HG02798 (cell line): Measurements from ENCODE around the gene SUN3.
"Not testable (repeated sequence)": the region's sequence is repeated elsewhere in the genome, so short reads cannot be mapped to it uniquely, and the experiment has no call there.

Experiments used
- ATAC-seq: cut with Tn5 transposase; IDR thresholded peaks from one replicate; pipeline ENCODE4 v1.9.1; 2021; ENCODE audit warnings: mild to moderate bottlenecking; ENCODE audit not compliant: unreplicated experiment, poor library complexity

SUN3 gene

DNA sequence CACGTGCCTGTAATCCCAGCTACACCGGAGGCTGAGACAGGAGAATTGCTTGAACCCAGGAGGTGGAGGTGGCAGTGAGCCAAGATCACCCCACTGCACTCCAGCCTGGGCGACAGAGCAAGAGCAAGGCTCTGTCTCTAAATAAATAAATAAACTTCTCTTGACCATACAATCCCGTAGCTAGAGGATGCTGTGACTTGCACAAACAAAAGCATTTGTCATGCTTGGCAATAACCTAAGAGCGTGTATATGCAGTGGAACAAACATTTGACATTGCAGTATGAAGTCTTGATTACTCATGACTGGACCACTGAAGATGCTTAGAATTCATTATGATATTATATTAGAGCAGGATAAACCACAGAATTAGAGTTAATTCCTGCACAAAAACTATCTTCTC is 5.0 kb upstream of the SUN3 start:
- ATAC-seq, result no peak

DNA sequence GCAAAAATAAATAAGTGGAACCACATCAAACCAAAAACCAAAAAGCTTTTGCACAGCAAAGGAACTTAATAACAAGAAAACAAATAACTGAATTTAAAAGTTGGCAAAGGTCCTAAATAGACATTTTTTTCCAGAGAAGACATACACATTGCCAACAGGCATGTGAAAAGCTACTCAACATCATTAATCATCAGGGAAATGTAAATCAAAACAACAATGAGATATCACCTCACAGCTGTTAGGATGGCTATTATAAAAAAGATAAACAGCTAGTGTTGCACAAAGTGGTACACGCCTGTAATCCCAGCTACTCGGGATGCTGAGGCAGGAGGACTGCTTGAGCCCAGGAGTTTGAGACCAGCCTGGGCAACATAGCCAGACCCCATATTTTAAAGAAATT is 2.2 kb upstream of the SUN3 start:
- no peak for ATAC-seq

DNA sequence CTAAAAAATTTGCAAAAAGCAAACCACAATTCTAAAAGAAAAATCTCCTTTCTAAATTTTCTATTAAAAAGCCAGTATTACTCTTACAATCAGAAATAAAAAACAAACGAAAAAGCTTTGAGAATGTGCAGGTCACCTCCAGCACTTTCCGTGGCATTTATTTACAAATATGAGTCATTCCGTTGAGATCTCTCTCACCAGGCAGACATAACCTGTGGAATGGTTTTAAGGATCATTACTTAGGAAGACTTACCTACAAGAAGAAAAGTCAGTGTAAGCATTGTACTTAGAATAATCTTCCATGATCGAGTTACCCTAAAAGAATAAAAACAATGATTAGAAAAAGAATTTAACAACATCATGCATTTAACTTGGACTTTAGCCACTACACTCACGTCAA is 3.3 kb downstream of the SUN3 start:
- no peak for ATAC-seq

DNA sequence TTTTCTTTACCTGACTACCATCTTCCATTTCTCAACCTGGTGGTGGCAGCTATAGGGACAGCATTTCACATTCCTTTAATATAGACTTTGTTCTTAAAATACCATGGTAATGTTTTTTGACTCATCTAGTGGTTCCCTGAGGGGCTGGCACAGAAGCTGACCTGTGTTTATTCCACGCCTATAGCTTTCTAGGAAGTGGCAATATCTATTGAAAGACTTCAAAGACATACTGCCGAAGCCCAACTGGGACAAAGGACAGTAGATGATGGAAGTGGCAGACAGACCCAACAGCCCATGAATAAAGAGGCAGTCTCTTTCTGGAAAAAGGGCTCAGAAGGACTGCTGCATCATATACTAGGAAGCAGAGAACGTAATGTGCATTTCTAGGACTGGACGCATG is 11.2 kb downstream of the SUN3 start:
- no peak for ATAC-seq

DNA sequence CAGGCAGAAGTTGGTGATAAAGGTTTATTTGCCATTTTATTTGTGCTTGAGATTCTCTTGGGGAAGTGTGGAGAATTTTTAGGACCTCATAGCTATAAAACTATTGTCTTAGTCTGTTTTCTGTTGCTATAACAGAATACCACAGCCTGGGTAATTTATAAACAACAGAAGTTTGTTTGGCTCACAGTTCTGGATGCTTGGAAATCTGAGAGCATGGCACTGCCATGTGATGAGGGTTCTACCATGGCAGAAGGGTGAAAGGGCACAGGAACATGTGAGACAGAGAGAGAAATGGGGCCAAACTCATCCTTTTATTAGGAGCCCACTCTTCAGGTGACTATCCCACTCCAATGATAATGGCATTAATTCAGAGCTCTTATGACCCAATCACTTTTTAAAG is 12.3 kb downstream of the SUN3 start:
- ATAC-seq, result no peak

DNA sequence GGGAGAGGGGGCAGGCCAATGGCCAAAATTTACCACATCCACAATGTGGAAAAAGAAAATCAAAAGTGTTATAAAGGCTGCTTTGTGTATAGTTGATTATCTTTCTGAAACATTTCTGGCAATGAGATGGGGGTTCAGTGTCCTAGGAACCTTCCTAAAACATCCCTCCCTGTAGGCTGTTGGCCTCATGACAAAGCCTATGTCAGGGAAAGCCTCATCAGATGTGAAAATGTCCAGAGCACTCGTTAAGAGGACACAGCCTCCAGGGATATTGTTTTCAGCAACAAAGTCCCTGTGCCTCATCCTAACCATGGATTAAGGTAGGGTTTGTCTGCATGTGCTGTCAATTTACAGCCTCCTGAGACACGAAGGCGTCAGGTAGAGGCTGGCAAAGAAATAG is 17.0 kb downstream of the SUN3 start:
- ATAC-seq, result no peak

DNA sequence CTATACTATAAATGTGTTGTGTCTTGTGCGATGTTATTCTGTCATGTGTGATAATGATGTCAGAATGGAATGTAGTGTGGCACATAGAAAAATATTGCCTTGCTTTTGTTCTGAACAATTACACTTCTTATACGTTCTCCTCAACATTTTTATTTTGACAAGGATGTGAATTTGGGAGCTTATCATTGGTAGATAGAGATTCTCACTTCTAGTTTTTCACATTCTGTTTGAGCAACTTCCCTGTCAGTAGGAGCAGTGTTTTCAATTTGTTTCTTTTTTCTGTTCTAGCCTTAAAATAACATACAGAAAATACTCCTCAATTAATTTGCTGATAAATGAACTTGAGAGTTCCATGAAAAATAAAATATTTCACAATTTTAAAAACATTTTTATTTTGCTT is 17.6 kb downstream of the SUN3 start:
- ATAC-seq, result no peak

DNA sequence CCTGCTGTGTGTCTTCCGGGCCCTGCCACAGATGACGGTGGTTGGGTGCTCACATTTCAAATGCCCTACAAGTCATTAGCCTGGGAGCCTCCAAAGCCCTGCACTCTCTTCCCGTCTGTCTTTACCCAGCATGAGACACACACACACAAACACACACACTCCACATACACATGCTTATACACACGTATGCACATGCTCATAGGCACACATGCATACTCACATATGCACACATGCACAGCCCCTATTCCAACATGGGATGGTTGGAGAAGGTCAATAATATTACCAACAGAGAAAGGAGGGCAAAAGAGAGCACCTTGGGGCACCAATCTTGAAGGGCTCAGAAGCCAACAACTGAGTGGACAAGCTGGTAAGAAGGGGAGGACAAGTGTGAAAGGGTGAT is 19.0 kb downstream of the SUN3 start:
- ATAC-seq, result no peak

DNA sequence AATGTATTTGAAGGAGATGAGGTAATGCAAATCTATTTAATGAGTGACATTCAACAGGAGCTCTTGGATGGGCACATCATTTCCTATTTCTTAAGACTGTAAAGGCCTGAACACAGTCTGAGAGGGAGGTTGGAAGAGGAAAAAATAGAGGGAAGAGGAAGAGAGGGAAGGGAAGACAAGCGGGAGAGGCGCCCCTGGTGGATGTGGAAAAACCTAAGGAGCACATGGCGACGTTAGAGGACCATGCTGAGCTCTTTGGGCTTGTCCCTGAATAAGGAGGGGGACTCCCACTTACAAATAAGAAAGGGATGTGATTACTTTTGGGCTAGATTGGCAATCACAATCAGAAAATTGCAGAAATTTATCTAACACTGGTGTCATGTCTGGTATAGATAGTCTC is 19.6 kb downstream of the SUN3 start:
- no peak for ATAC-seq

DNA sequence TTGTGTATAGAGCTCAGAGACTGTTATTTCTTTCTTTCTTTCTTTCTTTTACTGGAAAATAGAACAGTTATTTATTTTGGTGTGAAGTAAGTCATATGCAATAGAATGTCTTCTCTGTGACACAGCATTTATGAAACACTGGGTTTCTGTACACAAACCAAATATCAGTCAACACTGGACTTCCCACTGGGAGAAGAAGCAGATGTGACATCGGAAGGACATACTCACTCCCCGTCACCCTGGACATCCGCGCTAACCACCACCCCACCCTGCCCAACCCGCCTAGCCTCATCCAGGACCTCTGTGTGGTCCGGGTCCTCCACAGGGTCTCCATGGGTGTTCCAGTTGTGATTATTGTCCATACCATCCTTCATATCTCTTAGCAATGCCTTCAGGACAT is 22.0 kb downstream of the SUN3 start:
- no peak for ATAC-seq

DNA sequence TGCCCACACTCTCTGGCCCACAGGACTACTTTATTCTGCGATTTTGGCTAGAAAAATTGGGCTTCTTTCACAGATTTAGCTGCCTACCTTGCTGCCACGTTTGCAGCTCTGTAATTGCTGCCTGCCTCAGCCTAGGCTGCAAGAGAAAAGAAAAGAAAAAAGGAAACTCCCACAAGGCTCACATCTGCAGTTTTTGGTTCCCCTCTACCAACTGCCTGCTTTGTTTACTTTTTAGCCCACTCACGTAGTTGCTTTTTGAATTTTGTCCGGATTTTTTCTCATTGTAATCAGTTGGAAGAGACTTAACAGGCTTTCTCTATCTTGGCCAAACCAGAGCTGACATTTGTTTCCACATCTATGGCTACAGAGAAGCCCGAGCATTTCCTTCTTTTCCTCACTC is 24.3 kb downstream of the SUN3 start:
- peak; percentile 70 for ATAC-seq

DNA sequence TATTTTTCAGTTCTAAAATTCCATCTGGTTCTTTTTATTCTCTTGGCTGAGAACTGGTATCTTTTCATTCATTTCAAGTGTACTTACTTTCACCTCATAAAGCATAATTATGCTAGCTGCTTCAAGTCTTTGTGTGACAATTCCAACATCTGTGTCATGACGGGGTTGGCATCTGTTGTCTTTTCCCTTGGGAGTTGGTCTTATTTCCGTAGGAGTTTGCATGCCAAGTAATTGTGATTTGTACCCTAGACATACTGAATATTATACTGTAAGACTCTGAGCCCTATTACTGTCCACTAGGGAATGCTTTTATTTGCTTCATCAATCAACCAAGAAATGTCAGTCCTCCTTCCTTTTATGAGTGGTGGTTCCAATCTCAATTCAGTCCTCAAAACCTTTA is 24.9 kb downstream of the SUN3 start:
- no peak for ATAC-seq

DNA sequence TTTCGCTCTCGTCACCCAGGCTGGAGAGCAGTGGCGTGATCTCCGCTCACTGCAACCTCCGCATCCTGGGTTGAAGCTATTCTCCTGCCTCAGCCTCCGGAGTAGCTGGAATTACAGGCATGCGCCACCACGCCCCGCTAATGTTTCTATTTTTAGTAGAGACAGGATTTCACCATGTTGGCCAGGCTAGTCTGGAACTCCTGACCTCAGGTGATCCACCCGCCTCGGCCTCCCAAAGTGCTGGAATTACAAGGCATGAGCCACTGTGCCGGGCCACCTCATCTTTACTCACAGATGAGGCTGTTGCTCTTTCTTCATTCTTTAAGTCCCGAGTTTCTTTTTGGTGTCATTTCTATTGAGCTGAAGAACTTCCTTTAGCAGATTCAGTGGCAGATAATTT is 28.7 kb downstream of the SUN3 start:
- ATAC-seq, result not testable (repeated sequence)

DNA sequence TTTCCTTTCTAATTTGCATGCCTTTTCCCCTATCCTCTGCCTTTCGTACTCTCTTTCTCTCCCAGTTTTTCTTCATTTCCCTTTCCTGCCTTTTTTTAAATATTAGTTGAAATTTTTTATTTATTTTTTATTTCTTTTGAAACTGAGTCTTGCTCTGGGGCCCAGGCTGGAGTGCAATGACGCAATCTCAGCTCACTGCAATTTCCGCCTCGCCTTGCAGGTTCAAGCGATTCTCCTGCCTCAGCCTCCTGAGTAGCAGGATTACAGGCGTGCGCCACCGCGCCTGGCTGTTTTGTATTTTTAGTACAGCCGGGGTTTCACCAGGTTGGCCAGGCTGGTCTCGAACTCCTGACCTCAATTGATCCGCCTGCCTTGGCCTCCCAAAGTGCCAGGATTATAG is 29.5 kb downstream of the SUN3 start:
- ATAC-seq, result no peak

DNA sequence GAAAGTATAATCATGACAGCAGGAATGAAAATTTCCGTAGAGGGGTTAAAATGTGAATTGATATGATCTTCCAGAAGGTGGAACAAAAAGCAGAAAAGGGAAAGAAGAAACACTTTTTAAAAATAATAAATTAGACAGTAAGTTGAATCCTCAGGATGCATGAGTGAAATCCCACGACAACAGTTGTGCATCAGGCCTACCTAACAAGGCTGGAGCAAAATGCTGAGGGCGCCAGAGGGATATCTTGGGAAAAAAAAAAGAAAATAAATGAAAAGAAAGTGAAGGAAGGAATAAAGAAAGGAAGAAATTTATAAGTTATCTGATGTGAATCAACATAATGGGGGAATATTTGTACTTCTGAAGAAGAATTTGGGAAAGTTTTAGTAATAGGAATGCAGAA is 36.5 kb downstream of the SUN3 start:
- ATAC-seq, result no peak

DNA sequence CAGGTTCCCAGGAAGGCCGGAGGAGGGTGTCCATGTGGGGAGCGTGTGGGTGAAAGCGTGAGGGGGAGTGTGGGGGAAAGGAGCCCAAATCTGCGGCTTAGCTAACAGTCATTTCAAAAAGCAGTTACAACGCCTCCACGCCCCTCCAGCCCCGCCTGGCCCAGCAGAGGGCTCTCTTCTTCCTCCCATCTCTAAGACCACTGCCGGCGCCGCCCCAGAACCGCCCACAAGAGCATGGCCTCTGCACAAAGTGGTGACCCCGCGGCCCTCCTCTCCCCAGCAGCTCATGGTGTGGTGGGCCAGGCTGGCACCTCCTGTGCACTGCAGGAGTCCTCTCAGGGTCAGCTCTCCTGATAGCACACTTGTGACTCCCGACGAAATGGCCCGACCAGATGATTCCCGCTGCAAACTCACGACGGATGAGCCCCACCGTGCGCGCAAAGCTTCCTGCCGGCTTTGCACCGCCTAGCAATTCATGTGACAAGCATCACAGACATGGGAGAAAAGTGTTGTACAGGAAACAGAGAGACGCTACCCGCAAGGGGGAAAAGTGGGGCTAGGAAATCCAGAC is 37.1 kb downstream of the SUN3 start:
- ATAC-seq, result peak; percentile 99

DNA sequence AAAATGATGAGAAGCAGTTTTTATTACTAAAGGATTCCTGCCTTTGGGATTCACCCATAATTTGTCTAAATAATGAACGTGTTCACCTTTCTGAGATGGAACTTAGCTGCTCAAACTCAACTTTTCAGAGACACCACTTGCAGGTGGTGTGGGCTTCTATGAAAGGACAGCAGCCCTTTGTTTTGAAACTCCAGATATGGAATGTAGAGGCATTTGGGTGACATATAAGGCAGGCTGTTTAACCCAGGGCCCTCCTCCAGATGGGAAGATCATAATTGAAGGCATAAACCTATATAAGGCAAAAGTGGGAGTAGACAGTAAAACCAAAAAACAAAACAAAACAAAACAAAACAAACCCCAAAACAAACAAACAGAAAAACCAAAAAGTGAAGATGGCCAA is 37.6 kb downstream of the SUN3 start:
- no peak for ATAC-seq

DNA sequence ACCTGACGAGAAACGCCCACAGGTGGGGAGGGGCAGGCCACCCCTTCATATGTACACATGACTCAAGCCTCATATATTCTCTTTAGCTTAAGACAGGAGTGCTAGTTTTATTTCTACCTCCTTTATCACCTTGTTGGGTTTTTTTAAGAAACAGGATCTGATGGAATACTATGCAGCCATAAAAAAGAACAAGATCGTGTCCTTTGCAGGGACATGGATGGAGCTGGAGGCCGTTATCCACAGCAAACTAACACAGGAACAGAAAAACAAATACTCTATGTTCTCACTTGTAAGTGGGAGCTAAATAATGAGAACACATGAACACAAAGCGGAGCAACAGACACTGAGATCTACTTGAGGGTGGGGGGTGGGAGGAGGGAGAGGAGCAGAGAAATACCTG is 38.3 kb downstream of the SUN3 start:
- ATAC-seq, result no peak

DNA sequence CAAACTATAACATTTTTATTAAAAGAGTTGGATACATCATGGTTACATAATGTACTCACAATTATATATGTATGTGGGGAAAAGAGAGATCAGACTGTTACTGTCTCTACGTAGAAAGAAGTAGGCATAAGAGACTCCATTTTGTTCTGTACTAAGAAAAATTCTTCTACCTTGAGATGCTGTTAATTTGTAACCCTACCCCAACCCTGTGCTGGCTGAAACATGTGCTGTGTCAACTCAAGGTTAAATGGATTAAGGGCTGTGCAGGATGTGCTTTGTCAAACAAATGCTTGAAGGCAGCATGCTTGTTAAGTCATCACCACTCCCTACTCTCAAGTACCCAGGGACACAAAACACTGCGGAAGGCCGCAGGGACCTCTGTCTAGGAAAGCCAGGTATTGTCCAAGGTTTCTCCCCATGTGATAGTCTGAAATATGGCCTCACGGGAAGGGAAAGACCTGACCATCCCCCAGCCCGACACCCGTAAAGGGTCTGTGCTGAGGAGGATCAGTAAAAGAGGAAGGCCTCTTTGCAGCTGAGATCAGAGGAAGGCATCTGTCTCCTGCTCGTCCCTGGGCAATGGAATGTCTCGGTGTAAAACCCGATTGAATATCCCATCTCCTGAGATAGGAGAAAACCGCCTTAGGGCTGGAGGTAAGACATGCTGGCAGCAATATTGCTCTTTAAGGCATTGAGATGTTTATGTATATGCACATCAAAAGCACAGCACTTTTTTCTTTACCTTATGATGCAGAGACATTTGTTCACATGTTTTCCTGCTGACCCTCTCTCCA is 39.1 kb downstream of the SUN3 start:
- not testable (repeated sequence) for ATAC-seq

DNA sequence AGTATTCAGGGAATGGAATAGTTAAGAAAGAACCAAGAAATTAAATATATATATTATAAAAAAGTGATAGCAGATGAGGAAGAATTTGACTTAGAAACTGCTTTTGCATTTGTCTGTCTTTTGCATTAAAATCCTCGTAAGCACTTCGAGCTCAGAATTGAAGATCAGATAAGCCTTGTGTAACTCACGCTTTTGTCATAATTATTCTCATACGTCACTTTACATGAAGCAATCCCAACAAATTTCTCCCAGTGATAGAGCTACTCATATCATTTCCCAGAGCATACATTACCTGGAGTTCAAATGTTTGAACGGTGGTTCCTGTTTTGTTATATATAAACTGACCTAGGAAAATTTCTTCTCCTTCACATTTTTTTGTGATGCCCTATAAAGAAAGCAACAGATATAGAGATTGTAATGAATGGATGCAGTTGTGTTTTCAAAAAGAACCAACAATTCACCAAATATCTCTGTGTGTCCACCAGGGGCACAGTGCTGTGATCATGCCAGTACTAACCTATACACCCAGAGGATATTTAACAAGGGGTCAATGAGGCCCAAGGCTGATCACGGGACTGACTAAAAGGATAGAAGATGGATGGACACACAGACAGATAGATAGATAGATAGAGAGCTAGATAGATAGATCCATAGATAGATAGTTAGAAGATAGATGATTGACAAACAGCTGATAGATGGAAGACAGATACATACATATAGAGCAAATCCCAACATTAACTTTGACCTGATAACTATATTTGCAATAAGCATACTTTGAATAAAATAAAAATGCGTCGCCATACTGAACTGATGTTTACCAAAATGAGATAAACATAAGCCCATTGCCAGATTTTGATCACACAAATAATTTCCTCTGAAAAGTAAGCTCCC is 40.2 kb downstream of the SUN3 start:
- peak; percentile 25 for ATAC-seq

DNA sequence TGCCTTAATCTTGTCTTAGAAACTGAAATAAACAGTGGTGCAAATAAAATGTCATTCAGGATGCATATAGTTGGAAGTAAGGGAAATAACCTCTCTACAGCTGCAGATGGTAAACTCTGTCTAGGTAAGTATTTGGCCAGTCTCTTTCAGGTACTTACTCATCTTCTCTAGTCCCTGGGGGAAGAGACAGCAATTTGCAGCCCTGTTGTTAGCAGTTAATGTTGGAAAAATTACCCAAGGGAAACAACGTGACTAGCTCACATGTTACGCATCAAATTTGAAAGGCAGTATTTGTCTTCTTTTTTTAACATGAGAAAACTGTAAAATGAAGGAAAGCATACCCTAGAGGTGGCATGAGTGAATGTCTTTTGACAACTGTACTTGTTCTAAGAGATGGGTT is 46.3 kb downstream of the SUN3 start:
- ATAC-seq, result no peak
